GM19351 (cell line): ENCODE results near the gene EFCAB8.

Source experiments
- ATAC-seq: cut with Tn5 transposase; IDR thresholded peaks from one replicate; pipeline ENCODE4 v1.9.1; 2021; ENCODE audit warnings: mild to moderate bottlenecking, moderate library complexity; ENCODE audit not compliant: unreplicated experiment

Gene EFCAB8

DNA sequence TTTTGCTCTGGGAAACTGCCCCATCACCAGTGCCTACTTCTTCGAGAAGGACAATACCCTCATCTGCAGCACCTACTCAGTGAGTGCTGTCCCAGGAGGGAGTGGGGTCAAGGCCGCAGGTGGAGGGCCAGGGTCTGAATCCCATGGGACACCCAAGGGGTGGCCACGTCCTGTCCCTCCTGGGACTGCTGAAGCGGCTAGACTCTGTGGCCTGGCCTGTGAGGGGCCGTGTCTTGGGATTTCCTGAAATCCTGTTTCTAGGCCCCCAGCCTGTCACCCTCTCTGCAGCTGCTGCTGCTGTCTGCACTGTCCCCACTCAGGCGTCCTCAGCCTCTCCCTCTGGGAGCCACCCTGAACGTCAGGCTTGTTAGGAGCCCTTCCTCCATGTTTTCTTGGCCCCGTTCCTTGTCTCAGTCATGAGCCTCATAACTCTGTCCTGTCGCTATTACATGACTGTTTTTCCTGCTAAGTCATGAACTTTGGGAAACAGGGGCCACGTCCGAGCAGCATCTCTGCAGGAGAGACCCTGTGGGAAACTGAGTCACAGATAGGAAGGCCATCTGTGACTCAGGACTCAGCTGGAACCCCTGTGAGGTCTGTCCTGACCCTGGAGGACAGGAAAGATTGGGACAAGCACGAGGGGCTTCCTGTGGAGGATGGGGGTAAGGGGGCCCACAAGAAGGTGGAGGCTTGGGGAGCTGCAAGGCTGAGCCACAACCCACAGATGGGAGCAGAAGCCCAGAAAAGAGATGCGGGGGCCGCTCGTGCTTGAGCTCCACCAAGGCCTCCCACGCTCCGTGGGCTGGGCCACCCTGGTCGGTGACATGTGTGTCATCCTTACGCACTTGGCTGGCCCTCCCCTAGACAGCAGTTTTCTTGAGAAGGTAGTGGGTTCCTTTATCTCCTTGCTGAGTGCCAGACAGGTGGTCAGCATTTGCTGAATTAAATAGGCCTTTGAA, 49.9 kb downstream of the EFCAB8 start:
- ATAC-seq = no peak

DNA sequence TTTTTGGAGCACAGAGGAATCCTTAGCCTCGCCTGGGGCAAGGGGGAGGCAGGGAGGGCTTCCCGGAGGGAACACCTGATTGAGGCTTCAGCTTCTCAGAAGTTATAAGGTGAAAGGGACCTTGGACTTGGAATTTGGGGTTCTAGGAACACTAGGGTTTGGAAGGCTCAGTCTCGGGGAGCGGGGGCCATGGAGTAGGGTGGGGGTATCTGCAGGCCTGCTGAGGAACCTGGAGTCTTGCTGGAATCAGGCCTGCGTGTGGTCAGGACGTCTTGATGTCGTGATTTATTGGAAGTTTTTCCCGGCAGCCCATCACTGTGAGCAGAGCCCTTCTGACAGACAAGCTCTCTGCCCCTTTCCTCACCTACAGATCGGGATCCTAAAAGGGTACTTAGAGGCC, 50.7 kb downstream of the EFCAB8 start:
- ATAC-seq = no peak

DNA sequence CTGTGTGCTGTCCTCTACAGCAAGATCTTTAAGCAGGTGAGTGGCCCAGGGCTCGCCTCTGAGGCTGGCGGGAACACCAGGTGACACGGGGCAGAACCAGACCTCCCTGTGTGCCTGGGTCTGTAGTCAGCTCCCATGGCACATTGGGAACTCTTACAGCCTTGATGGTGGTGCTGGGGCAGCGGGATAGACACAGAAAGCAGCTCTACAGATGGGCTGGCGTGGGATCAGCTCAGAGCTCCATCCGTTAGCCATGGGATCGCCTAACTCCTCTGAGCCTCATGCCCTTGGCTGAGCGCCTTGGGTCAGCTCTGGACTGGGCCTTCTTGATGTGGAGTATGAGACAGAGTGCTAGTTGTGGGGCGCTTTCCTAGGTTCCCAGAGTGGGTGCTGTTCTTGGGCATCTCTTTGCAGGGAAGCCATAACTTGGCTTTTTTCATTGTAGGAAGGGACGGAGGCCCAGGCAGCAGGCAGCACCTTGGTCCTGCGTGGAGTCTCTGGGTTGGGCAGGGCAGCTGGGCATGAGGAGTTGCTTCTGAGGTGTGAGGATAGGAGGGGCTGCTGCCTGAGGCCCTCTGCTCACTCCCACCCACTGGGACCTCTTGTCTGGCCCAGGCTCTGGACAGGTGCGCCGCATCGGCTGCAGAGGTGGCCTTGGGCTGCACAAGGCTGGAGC, 51.3 kb downstream of the EFCAB8 start:
- no peak for ATAC-seq

DNA sequence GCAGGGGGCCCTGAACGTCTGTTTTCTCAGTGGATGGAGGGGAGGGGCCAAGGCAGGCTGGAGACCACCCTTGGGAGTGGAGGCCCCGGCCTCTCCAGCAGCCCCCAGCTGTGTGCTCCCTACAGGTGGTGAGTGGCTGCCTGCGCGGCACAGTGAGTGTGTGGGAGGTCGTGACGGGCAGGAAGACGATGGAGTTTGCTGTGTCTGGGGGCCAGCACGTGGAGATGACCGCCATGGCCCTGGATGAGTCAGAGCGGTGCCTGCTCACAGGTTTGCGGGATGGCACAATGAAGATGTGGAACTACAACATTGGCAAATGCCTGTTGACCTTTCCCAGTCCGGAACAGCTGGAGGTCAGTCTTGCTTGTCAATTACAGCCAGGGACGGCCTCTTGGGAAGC, 52.6 kb downstream of the EFCAB8 start:
- no peak for ATAC-seq

DNA sequence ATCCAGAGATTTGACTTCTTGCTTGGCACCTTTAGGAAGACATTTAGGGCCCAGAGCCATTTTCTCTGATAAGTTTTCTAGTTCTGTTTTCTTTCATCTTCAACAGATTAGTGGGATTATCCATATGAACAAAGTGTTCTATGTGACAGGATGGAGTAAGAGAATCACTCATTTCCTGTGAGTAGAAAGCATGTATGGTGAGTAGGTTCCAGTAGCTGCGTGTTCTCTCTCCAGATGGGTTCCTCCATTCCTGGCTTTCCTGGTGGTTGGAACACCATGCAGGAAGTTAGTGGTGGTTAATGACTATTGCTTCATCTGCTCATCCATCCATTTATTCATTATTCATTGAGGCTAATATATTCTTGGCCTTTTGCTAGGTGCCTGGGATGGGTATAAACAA, 54.0 kb downstream of the EFCAB8 start:
- ATAC-seq = no peak

DNA sequence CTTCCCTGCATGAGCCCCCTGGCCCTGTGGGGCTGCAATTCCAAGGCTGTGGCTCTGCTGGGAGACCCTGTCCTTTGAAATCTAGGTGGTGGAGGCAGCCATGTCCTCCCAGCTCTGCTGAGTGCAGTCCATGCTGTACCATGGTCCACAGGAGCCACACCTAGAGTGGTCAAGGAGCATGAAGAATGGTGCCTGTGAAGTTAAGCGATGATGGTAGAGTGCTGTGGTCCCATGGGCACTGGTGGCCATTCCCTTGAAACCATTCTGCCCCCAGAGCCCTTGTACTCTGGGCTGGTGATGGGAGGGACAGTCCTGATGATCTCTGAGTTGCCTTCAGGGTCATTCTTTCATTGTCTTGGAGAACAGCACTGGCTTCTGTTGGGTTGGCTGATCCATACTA, 55.3 kb downstream of the EFCAB8 start:
- ATAC-seq = no peak

DNA sequence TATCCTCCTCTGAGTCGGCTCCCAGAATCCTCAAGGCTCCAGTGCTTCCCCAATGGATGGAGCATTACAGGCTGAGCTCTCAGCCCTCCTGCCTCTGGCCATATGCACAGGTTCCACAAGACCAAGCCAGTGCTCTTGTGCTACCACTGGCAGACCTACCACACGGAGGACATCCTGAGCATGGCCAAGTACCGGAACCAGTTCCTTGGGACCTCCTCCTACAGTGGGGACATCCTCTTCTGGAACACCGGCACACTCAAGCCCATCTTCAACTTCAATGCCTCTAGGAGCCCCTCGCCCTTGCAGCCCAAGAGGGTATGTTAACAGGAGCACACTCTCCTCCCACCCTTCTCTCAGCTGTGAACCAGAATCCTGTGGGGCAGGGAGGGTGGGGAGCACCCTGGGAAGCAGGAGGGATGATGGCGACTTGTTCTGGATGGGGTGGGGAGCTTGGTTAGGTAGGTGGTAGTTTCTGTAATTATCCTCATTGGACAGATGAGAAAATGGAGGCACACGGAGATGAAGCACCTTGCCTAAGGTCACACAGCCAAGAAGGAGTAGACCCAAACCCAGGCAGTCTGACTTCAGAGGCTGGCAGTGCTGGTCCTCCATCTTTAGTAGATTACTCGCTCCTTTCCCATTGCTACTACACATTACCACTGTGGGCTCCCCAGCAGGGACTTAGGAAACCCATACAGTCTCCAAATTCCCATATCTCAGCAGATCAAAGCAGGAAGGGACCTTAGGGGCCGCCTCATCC, 58.6 kb downstream of the EFCAB8 start:
- no peak for ATAC-seq

DNA sequence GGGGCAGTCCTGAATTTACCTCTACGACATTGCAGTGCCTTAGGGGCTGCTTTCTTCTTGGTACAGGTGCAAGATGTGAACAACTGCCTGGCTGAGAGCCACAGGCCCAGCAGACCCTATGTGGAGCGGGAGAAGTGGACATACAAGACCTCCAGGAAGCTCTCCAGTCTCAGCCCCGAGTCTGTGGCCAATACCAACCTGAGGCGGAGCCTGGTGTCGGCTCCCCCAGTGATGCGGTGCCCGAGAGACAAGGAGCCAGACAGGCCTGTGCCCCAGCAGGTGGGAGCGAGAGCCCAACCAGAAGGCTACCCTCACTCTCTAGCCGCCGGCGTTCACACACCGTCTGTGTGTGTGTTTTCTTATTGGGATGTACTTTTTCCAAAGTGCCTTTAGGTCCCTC, 59.6 kb downstream of the EFCAB8 start:
- ATAC-seq = no peak

DNA sequence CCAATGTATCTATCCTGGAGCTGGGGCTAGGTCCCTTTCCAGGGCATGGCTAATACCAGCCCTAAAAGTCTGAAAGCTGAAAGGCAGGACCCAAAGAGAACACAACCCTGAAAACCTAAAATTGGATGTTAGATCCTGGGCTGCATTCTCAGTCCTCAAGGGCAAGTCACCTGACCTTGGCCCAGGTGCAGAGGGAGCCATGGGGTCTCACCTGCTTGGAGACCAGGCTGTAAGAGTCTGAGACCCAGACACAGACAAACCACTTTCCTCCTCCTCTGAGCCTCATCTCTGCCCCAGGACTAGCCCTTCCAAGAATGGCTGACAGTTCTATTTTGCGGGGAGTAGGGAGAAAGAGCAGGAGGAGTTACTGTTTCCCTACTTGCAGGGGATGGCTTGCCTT, 60.0 kb downstream of the EFCAB8 start:
- no peak for ATAC-seq

DNA sequence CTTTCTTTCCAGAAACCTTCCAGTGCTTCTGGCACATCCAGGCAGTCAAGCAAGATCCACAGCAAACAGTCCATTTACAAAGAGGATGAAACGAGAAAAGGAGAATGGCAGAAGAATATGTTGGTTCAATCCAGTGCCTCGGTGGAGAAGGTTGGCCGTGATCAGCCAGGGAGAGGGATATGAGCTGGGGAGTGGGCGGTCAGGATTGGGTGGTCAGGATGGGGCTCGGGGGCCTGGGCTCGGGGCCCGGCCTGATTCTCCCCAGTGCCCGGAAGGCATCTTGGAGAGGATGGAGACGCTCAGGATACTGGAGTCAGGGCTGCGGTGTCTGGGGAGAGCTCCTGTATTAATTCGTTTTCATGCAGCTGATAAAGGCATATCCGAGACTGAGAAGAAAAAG, 61.3 kb downstream of the EFCAB8 start:
- no peak for ATAC-seq

DNA sequence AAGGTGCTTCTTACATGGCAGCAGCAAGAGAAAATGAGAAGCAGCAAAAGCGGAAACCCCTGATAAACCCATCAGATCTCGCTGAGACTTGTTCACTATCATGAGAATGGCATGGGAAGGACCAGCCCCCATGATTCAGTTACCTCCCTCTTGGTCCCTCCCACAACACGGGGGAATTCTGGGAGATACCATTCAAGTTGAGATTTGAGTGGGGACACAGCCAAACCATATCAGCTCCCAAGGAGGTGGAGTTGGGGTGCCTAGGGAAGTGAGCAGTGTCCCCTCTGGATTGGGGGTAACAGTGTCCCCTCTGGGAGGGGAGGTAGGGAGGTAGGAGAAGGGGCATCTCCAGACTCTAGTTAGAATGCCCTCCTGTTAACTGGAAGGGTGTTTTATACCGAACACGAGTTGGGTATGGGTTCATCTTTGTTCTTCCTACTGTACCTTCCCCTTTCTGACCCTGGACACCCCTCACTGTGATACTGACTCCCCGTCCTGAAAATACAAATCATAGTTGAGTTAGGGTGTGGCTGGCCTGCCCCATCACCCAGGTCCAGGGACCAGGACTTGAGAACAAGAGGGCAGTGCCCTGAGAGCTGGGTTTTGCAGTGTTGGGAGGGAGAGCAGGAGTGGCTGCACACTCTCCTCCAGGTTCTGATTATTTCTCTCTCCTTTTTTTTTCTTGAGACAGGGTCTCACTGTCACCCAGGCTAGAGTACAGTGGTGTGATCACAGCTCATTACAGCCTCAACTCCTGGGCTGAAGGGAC, 62.0 kb downstream of the EFCAB8 start:
- no peak for ATAC-seq

DNA sequence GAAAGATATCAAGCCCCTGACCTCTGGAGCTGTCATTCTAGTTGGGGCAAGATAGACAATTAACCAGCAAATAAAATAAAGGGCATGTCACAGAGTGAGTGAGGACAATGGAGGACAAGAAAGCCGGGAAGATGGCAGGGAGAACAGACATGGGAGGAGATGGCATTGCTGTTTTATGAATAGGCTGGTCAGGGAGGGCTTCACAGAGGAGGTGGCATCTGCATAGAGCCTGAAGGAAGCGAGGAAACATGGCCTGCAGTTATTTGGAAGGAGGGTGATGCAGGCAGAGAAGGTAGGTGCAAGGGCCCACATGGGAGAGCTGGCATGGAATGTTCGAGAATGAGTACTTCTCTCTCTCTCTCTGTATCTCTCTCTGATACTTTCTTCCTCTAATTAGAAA, 63.7 kb downstream of the EFCAB8 start:
- ATAC-seq = no peak

DNA sequence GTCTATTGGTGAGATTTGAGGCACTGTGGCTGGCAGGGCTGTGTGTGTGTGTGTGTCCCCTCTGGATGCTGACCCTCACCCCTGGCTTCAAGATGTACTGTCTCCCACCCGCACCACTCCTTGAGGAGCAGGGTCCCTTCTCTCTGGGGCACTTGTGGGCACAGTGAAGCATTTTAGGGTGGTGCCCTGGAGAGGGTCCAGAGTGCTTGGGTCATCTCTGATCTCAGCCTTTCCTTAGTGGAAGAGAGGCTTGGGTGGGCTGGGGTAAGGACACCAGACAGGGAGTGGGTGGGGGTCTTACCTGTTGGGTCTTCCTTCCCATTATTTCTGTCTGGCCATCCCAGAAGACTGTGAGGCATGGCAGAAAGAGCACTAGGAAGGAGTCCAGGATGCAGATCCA, 66.1 kb downstream of the EFCAB8 start:
- ATAC-seq = no peak

DNA sequence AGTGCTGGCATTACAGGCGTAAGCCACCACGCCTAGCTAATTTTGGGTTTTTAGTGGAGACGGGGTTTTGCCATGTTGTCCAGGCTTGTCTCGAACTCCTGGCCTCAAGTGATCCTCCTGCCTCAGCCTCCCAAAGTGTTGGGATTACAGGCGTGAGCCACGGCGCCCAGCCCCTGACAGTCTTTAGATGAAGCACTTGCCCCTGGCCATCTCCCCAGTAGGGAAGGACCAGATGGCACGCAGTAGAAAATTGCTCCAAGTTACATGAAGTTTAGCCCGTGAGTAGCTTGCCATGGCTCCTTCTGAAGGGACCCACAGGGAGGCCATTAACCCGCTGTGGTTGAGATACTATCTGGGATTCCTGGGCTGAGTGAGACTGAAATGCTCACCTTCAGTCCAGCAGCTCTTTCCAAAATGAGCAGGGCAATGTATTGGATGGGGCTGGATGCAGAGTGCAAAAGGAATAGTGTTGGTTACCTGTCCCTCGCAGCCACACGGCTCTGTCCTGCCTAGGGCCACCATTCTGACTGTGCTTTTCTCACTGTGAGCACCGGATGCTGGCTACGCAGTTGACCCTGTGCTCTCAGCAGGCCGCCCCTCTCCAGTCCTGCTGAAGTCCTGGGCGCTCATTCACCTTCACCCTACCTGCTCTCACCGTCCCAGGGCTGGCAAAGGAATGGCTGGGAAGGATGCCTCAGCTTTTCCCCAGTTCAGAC, 66.9 kb downstream of the EFCAB8 start:
- ATAC-seq = no peak

DNA sequence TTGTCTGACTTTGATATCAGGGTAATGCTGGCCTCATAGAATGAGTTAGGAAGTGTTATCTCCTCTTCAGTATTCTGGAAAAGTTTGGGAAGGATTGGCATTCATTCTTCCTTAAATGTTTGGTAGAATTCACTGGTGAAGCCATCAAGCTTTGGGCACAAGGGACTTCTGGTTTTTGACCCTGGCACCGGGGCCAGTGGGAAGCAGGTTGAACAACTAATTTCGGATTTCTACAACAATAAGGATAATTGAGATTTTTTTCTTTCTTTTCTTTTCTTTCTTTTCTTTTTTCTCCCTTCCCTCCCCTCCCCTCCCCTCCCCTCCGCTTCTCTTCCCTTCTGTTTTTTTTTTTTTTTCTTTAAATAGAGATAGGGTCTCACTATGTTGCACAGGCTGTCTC, 70.4 kb downstream of the EFCAB8 start:
- no peak for ATAC-seq

DNA sequence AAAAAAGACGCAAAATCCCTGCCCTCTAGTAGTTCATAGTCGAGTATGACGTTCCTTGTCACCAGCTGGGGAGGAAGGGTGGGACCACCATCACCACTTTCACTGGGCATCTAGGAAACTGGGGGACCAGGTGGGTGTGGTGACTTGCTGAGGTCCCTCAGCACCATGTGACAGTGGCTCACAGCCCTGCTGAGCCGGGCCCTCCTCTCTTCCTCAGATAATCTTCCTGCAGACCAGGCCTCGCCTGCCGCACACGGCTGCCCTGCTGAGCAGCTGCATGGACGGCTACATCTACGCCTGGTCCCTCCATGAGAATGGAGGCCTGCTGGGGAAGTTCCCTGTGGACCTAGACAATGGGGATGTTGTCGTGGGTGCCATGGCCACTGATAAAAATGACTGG, 71.5 kb downstream of the EFCAB8 start:
- no peak for ATAC-seq

DNA sequence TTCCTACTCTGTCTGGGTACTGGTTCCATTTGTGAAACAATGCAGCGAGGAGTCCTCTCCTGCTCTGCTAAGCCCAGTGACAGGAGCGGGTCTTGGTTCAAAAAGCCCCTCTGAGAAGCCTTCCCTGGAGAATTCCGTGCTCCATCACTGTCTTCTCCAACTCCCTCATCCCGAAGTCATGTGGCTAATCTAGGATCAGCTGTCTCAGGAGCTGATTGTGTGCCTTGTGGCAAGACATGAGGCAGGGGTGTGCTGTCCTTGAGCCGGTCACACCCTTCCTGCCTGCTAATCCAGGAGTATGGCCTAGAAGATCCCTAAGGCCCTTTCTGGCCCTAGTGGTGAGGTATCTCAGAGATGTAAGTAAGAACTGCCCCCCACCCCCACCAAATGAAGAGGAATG, 72.0 kb downstream of the EFCAB8 start:
- no peak for ATAC-seq

DNA sequence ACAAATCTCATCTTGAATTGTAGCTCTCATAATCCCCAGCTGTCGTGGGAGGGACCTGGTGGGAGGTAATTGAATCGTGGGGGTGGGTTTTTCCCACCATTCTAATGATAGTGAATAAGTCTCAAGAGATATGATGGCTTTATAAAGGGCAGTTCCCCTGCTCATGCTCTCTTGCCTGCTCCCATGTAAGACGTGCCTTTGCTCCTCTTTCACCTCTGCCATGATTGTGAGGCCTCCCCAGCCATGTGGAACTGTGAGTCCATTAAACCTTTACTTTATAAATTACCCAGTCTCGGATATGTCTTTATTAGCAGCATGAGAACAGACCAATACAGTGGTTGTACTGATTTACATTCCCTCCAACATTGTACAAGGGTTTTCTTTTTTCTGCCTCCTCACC, 75.9 kb downstream of the EFCAB8 start:
- ATAC-seq = no peak

DNA sequence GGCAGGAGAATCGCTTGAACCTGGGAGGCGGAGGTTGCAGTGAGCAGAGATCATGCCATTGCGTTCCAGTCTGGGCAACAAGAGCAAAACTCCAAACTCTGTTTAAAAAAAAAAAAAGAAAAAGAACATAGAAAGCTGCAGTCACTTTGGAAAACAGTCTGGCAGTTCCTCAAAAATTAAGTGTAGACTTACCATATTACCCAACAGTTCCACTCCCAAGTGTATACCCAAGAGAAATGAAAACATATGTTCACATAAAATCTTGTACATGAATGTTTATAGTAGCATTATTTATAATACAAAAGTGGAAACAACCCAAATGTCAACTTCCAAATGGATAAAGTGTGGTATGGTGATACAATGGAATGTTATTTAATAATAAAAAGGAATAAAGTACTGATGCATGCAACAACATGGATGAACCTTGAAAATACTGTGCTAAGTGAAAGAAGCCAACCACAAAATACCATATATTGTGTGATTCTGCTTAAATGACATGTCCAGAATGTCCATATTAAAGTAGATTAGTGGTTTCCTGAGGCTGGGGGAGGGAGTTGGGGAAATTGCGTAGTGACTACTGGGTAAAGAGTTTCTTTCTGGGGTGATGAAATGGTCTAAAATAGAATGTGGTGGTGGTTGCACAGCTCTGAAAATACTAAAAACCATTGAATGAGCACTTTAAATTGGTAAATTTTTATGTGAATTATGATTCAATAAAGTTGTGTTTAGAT, 82.6 kb downstream of the EFCAB8 start:
- ATAC-seq = no peak
